Body of pancreas (tissue), 4 donors: ENCODE measurements around the gene CFAP61.

Experiments used
- CTCF ChIP-seq, 7 experiments: fragments of 450-650 bp in 4 of 7; fragments of 200-600 bp in 3 of 7; sonication (generic) in 3 of 7; IDR thresholded peaks; one replicate each; pipeline ENCODE4 v1.5.1; 2016 to 2019; ENCODE audit warnings: antibody characterized with exemption in 7 of 7
- POLR2A ChIP-seq, 3 donors: fragments of 450-650 bp; IDR thresholded peaks; one replicate each; pipeline ENCODE4 v1.6.1; 2016; ENCODE audit warnings: antibody characterized with exemption in 3 of 3, mild to moderate bottlenecking in 2 of 3

DNA sequence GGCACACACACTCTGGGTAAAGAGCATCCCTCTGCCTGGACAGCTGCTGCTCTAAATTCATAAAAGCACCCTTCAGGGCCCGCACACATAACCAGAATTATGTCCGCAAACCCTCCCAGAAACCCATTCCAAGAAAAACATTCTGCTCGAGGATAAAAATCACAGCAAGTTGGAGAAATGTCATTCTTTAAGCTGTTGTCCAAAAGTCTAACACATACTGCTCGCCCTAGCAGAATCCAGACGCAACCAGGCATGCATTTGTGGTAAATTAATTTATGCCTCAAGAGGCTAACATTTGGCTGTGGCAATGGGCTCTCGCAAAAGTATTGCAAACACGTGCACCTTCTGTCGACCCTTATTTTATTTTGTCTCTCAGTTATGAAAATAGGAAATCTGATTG, 199.5 kb downstream of the CFAP61 start:
- TF ChIP-seq CTCF (IDR thresholded peaks at IDR 0.05) (no peak), POLR2A (IDR thresholded peaks at IDR 0.05) (no peak)
